ENCODE results near the gene MS4A6A.
"Not testable (repeated sequence)": the region's sequence is repeated elsewhere in the genome, so short reads cannot be mapped to it uniquely, and the experiment has no call there.

MS4A6A gene

DNA sequence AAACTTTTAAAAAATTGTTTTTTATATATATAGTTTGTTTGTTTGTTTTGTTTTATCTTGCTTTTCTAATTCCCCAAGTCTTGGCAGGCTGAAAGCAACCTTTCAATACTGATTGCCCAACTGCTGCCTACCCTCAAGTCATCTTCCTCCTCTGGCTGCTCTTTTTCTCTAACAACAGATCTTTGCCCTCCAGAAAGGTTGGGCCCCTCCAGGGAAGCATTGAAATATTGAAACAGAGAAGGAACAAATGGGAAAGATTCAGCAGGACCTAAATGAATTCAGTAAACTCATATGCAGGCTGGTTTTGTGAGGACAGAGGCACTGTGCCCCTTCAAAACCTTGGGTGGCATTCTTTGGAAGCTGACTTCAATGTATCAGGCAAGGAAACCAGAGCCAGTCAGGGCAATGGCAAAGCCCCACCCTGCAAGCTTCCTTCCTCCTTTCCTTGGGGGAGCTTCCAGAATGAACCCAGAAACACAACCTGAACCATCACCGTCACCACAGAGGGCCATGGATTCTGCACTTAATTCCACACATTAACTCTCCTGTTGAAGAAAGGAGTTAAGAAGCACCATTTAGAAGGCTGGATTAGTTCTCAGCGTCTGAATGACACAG is 815 bp upstream of the MS4A6A start:
- peak in 1 of 2 donors; percentile 49 for DNase-seq

- DNase-seq: no peak
Observed at GRCh38 chr11:60175860-60176275, 7.0 kb downstream of the MS4A6A start.

- DNase-seq: no peak
Observed at GRCh38 chr11:60172011-60172410, 10.9 kb downstream of the MS4A6A start.

DNA sequence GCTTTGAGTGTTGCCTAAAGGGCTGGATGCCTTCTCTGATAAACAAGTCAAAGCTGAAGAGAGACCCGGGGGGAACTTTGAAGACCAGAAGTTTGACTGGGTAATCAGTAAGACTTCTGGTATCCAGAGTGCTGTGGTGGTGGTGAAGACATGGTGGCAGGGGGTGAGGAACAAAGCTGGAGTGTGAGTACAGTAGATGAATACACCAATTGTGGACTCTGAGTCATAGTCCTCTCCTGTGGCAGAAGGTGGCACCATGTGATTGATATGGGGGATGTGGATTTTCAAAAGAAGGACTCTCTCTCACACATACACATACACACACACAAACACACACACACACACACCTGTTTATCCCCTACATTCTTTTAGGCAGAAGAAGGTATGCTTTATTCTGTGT is 12.3 kb downstream of the MS4A6A start:
- DNase-seq: no peak

- peak; percentile 51 to 70 for DNase-seq
Observed at GRCh38 chr11:60169264-60169915, 13.5 kb downstream of the MS4A6A start.

DNA sequence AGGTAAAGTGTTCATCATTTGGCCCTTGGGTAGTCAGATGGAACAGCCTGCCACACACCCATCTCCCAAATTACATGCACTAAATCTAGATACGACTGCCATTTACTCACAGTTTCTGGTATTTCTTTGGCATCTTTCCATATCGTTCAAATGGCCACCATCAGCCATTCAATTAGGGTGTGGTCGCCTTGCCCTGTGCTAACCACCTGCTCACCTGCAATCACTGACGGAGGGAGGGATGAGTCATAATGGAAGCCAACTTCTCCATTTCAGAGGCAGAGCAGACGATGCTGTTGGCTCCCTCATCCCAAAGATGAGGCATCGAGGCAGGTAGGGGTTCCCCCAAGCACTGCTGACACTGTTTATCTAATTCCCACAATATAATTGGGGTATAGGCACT is 14.6 kb downstream of the MS4A6A start:
- no peak for DNase-seq

- DNase-seq: no peak
Observed at GRCh38 chr11:60165951-60166350, 16.9 kb downstream of the MS4A6A start.

GRCh38 chr11:60165538-60165937 is 17.3 kb downstream of the MS4A6A start:
- peak in 1 of 2 donors; percentile 27 for DNase-seq

DNA sequence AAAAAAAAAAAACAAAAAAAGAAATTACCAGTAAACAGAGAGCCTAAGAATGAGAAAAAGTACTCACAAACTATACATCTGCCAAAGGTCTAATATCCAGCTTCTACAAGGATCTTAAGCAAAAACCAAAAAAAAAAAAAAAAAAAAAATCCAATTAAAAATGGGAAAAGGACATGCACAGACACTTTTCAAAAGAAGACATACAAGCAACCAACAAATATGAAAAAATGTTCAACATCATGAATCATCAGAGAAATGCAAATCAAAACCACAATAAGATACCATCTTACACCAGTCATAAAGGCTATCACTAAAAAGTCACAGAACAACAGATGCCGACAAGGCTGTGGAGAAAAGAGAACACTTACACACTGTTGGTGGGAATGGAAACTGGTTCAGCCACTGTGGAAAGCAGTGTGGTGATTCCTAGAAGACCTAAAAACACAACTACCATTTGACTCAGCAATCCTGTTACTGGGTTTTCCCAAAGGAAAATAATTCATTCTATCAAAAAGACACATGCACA is 18.3 kb downstream of the MS4A6A start:
- DNase-seq: no peak

DNA sequence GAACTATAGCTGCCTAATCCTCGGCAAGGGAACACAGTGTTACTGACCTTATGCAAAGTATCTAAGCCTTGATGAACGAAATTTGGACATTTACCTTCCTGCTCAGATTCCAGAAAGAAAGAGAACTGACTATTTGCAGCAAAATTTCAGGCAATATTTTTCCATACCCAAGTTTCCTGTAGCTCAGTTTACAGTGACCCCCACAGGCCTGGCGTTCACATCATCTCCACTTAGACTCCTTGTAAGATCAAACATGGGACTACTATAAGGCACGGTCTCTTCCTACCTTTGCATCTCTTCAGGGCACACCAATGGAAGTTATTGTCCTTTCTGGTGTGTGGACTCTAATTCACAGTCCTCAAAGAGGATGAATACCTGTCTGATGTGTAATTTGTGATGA is 21.1 kb downstream of the MS4A6A start:
- no peak for DNase-seq

DNA sequence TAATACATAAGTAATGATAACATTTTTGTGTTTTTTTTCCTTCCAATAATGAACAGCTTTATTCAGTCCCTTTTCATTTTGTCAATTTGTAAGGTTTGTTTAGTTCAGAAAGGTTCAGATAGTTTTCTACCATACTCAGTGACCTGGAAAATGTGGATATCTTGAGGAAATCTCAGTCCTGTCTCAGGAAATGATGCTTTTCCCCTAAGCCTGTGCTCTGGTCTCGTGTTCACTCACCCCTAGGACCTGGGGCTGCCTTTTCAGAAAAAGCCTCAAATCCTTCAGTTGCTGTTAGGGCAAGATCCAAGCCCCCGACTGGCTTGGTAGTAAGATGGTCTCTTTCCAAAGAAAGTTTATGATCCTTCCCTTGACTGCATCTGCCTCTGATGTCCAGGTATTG is 21.8 kb downstream of the MS4A6A start:
- no peak for DNase-seq

DNA sequence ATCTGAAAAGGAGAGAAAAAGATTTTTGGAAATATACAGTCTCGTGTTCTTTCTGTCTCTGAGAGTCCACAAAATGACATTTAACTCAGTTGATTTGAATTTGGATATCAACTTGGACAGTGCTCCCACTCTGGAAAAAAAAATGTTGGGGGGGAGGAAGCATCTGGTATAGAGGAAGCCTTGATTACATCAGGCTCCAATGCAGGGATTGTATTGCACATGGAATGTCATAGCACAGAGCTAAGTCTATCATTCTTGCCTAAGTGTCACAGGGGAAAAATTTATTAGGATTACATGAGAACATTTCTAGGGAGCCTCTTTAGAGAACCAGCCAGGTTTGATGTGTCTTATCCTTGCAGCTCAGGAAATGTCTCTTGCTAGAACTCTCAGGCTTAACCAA is 23.0 kb downstream of the MS4A6A start:
- no peak for DNase-seq

- DNase-seq: no peak
Observed at GRCh38 chr11:60159284-60159683, 23.6 kb downstream of the MS4A6A start.

DNA sequence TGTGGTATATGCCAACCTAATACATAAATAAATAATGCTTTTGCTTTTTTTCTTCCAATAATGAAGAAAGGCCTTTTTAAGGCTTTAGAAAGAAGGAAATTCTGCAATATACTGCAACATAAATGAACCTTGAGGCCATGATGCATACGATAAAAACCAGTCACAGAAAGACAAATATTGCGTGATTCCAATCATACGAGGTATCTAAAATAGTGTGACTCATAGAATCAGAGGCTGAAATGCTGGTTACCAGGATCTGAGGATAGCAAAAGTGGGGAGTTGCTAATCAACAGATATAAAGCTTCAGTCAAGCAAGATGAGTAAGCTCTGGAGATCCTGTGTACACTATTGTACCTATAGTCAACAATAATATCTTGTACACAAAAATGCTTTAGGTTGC is 24.2 kb downstream of the MS4A6A start:
- no peak for DNase-seq

DNA sequence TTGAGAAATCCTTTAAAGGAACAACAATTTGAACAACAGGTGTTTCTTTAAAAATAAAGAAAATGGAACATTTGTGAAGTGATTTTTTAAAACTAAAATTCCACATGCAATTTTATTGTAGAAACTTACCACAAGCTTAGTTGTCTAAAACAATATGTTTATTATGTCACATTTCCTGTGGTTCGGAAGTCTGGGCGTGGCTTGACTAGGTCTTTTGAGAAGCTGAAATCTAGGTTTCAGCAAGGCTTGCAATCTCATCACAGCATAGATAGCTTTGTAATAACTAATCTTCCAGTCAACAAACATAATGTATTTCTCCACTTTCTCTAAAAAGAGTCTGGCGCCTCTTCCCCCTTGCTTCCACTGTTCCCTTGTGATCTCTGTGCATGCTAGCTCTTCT is 27.0 kb downstream of the MS4A6A start:
- peak in 1 of 2 donors; percentile 51 for DNase-seq

- not testable (repeated sequence) for DNase-seq
Observed at GRCh38 chr11:60152727-60153126, 30.2 kb downstream of the MS4A6A start.

DNA sequence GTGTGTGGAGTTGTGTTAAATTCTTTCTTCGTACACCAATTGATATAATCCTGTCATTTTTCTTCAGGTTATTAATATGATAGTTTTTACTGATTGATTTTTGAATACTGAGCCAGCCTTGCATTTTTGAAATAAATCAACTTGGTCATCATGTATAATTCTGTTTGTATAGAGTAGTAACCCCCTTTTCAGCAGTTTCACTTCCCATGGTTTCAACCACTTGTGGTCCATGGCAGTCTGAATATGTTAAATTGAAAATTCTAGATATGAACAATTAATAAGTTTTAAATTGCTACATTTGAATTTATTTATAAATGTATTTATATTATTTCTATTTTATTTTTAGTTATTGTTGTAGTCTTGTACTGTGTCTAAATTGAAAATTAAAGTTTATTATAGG is 32.6 kb downstream of the MS4A6A start:
- no peak for DNase-seq

DNA sequence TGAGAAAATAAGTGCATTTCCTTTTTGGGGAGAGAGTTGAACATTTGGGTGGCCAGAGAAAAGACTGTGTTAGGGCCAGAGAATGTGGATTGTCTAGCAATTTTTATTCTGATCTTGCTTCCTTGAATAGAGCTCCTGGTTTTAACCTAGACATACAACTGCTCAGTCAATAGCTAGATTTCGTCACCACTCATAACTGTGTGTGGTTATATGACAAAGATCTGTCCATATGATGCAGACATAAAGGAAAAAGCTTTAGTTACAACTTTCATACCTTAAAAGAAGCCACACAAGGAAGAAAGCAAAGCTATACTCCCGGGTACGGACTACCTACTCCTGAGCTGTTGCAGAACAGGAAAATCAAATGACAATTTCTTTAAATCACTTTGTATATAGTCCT is 37.2 kb downstream of the MS4A6A start:
- DNase-seq: no peak

GRCh38 chr11:60143768-60144167 is 39.1 kb downstream of the MS4A6A start:
- no peak for DNase-seq

DNA sequence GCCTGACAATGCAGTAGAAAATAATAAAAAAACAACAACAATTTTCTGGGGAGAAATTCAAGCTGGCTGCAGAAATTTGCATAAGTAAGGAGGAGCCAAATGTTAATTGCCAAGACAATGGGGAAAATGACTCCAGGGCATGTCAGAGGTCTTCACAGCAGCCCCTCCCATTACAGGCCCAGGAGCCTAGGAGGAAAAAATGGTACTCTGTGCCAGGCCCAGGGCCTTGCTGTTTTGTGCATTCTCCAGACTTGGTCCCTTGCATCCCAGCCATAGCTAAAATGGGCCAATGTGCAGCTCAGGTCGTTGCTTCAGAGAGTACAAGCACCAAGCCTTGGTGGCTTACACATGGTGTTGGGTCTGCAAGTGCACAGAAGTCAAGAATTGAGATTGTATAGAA is 49.0 kb downstream of the MS4A6A start:
- DNase-seq: no peak

DNA sequence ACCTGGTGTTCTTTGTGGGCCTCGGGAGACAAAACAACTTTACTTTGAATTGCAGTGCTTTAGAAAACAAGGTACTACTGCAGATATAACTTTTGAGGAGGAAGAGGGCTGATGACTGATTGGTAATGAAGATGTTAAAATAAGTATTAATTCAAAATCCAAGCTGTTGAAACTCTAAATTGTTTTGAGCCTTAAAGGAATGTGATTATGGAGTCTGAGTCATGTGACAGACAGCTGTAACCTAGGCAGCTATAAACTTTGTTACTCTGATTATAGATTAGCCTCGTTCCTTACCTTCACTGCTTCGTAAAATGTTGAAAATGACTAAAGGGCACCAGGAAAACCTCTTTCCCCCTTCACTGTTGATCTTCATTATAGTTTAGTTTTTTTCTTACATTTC is 51.0 kb downstream of the MS4A6A start:
- no peak for DNase-seq

DNA sequence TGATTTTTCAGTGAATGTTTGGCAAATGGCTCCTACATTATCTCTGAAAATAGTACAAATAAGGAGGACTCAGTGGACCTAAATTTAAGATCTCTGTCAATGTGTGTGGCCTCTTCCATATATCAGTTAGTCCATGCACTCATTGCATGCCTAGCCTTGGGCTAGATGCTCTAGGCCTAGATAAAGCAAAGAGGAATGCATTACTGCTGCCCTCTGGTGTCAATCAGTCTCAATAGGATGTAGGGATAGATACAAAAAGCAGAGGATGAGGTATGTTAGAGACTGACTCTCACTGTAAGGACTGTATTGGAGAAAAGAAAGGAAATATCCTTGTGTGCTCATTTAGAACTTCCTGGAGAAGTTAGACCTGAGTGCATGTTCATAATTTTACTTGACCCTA is 52.4 kb downstream of the MS4A6A start:
- peak; percentile 37 to 76 for DNase-seq

DNA sequence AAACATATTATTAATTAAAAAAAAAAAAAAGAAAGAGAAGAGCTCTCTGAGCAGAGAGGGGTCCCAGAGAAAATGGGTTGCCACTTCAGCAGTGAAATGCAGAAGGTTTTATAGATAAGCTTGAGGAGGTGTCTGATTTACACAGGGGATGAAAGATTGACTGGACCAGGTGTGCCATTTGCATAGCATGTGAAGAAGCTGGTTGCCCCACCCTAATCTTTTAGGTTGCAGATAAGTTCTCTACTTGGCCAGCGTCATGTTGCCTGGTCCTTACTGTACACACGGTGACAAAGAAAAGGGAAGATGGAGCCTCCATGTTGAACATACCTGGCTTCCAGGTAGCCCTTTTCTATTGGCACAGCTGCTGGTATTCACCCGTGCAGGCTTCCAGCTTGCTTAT is 53.0 kb downstream of the MS4A6A start:
- DNase-seq: no peak

DNA sequence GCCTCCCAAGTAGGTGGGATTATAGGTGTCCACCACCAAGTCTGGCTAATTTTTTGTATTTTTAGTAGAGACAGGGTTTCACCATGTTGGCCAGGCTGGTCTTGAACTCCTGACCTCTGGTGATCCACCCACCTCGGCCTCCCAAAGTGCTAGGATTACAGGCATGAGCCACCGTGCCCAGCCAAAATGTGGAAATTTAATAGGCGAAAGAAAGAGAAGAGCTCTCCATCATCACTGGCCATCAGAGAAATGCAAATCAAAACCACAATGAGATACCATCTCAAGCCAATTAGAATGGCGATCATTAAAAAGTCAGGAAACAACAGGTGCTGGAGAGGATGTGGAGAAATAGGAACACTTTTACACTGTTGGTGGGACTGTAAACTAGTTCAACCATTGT is 54.0 kb downstream of the MS4A6A start:
- DNase-seq: not testable (repeated sequence)

DNA sequence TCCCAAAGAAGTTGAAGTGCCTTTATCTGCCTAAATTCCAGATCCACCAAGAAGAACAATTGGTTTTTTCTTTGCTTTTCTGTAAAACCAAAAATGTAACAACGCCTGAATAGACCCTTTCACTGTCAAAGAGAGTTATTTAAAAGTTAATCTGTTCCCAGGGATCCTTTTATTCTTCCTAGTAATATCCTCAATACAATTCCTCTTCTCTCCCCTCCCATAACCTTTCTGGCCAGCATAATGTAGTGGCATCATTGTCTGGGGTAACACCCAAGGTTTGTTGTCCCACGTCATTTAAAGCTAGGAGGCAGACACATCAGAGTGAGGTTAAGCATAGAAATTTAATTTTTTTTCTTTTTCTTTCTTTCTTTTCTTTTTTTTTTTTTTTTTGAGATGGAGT is 54.5 kb downstream of the MS4A6A start:
- DNase-seq: no peak

All from inflammatory macrophage treated with lipopolysaccharide for 1 hour (primary cell).